Lung (tissue), 12 donors: ENCODE results near the gene TNNI2. TPM values are rescaled to one million over a fixed set of nuclear protein-coding genes. Genes with fewer than 3 reads are reported as not detected.

ENCODE experiments used
- ATAC-seq: fragments of 200-7000 bp; cut with Tn5 transposase; one replicate; pipeline ENCODE4 v1.9.1; 2020; ENCODE audit warnings: moderate number of reproducible peaks; ENCODE audit not compliant: insufficient read depth, low FRiP score
- DNase-seq, 3 donors: peaks; one replicate each; pipeline ENCODE4 v3.0.0-alpha.2; 2013 to 2017
- H3K27ac ChIP-seq, 2 donors: one replicate each; pipeline ENCODE4 v1.5.1; 2013; ENCODE audit warnings: mild to moderate bottlenecking in 2 of 2, moderate library complexity in 2 of 2, control low read depth in 1 of 2, inconsistent platforms in 1 of 2, low read depth in 1 of 2, low read length in 1 of 2
- H3K27me3 ChIP-seq, 3 donors: one replicate each; pipeline ENCODE4 v1.5.1; 2013; ENCODE audit warnings: low read length in 2 of 3; ENCODE audit not compliant: control insufficient read depth in 3 of 3, insufficient read depth in 3 of 3
- H3K36me3 ChIP-seq, 4 donors: one replicate each; pipeline ENCODE4 v1.5.1; 2013; ENCODE audit warnings: low read length in 4 of 4, mild to moderate bottlenecking in 1 of 4, moderate library complexity in 1 of 4; ENCODE audit not compliant: control insufficient read depth in 4 of 4, insufficient read depth in 4 of 4
- H3K4me1 ChIP-seq, 5 donors: one replicate each; pipeline ENCODE4 v1.5.1; 2013; ENCODE audit warnings: low read length in 5 of 5, mild to moderate bottlenecking in 2 of 5, moderate library complexity in 1 of 5; ENCODE audit not compliant: control insufficient read depth in 5 of 5, insufficient read depth in 5 of 5
- H3K4me3 ChIP-seq: one replicate; pipeline ENCODE4 v1.5.1; 2013; ENCODE audit warnings: mild to moderate bottlenecking, control low read depth, moderate library complexity
- H3K9ac ChIP-seq, 2 donors: one replicate each; pipeline ENCODE4 v1.5.1; 2013; ENCODE audit warnings: low read length in 2 of 2, control low read depth in 1 of 2; ENCODE audit not compliant: insufficient read depth in 1 of 2
- H3K9me3 ChIP-seq, 4 donors: one replicate each; pipeline ENCODE4 v1.5.1; 2013; ENCODE audit warnings: low read length in 3 of 4, mild to moderate bottlenecking in 1 of 4, moderate library complexity in 1 of 4; ENCODE audit not compliant: control insufficient read depth in 4 of 4, insufficient read depth in 3 of 4
- WGBS, 2 donors: extraction: QIAGEN DNeasy Blood & Tissue Kit; methylation state at CpG; one replicate each; pipeline ENCODE4 v1.1.7; 2013; 5-methylcytosine and 5-hydroxymethylcytosine counted together
- polyA plus RNA-seq, 2 donors: library from polyadenylated mRNA; stranded (reverse); fragments of 200-250 nt; gene quantifications; one replicate each; pipeline ENCODE4 v1.2.1, GENCODE V29; 2013
- total RNA-seq, 2 donors: library from RNA; depleted of rRNA in 1 of 2; stranded (reverse); fragments of >200 nt in 1 of 2; gene quantifications; one replicate each; pipeline ENCODE4 v1.2.1, GENCODE V29; 2014 to 2021
- TF ChIP-seq, protein P1 (sequence below): IDR thresholded peaks from 2 replicates; pipeline ENCODE4 v1.5.1; 2012; ENCODE audit warnings: mild to moderate bottlenecking; ENCODE audit errors: control extremely low read depth, extremely low read depth
- donor health status: control.
- donor health status: control.
- donor health status: Bipolar disorder and iron deficiency.
- donor health status: healthy.
- donor health status: DM: yes; HTN: yes; CAD: no.

TNNI2 gene
- total and polyA plus RNA-seq, 4 donors: 3.1 to 35.8 (median 12.2) TPM

DNA sequence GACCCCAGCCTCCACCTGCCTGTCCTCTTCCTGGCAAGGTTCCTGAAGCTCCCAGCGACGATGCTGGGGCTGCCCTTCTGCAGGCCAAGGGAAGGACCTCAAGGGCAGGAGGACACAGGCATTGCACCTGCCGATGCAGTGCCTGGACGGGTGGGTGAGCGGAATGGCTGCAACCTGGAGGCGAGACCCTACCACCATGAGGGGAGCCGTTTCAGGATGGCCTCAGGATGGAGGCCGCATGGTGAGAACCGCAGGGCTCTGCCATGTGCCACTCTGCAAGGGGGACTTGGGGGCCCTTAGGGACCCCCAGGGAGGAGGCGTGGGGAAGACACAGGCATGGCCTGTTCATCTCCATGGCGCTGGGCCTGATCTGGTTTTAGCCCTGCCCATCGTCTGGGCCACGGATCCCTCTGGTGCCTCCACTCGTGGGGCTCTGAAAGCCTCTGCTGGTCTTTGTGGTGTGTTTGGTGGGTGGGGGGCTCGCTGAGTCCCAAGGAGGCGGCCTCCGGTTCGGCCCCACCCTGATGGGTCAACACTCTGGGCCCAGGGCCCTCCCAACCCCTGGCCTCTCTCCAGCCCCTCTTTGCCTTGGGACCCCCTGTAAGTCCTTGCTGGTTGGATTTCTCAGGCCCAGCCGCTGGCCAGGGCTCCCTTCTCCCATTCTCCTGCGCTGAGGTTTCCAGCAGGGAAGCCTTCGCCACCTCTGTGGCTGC, 12.8 kb downstream of the TNNI2 start:
- Histone ChIP-seq H3K4me3 (no peak overlapping the region), H3K4me1 (no peaks in the 10 kb centered on the region), H3K27me3 (peaks cover 0 to 3% (median 0%) of the 10 kb centered on the region in 3 donors), H3K9ac (no peak overlapping the region), H3K36me3 (no peaks in the 10 kb centered on the region), H3K27ac (peak overlapping the region in 1 of 2 donors; percentile 74), H3K9me3 (no peaks in the 10 kb centered on the region)
- DNase-seq (no peak), ATAC-seq (no peak)
- TF ChIP-seq, protein P1, sequence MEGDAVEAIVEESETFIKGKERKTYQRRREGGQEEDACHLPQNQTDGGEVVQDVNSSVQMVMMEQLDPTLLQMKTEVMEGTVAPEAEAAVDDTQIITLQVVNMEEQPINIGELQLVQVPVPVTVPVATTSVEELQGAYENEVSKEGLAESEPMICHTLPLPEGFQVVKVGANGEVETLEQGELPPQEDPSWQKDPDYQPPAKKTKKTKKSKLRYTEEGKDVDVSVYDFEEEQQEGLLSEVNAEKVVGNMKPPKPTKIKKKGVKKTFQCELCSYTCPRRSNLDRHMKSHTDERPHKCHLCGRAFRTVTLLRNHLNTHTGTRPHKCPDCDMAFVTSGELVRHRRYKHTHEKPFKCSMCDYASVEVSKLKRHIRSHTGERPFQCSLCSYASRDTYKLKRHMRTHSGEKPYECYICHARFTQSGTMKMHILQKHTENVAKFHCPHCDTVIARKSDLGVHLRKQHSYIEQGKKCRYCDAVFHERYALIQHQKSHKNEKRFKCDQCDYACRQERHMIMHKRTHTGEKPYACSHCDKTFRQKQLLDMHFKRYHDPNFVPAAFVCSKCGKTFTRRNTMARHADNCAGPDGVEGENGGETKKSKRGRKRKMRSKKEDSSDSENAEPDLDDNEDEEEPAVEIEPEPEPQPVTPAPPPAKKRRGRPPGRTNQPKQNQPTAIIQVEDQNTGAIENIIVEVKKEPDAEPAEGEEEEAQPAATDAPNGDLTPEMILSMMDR: no peak
- 90 to 91% methylated on average over 21 of the region's 21 CpGs for WGBS, 2 donors

DNA sequence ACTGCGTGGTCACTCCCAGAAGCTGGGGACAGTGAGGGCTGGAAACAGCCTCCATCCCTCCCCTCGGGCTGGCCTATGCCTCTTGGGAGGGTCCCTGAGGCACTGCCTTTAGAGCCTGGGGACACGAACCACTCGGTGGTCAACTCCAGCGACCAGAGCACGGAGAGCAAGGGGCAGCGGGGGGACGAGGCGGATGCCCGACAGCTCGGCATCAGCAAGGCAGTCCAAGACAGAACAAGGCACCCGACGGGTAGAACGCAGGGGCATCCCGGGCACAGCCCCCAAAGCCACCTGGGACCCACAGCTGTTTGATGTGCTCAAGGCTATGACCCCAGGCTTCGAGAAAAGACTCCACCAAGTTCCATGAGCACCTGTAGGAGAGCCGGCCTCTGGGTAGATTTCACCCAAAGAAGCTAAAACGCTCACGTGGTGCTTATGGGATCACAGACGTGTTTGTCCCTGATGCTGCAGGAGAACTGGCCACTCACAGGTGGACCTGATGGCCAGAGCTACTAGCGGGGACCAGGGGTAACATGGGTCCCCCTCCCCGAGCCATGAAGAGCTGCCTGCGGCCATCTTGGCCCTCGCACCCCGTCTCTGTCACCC, 13.6 kb downstream of the TNNI2 start:
- no peak for ATAC-seq
- Histone ChIP-seq H3K27ac (peak overlapping the region in 1 of 2 donors; percentile 44), H3K4me1 (no peaks in the 10 kb centered on the region), H3K27me3 (peaks cover 0 to 3% (median 0%) of the 10 kb centered on the region in 3 donors), H3K9me3 (no peaks in the 10 kb centered on the region), H3K36me3 (peaks cover 0 to 1% (median 0%) of the 10 kb centered on the region in 4 donors), H3K9ac (no peak overlapping the region), H3K4me3 (no peak overlapping the region)
- DNase-seq: no peak
- TF ChIP-seq, protein P1: no peak
- 70 to 83% methylated on average over 25 of the region's 25 CpGs for WGBS, 2 donors

DNA sequence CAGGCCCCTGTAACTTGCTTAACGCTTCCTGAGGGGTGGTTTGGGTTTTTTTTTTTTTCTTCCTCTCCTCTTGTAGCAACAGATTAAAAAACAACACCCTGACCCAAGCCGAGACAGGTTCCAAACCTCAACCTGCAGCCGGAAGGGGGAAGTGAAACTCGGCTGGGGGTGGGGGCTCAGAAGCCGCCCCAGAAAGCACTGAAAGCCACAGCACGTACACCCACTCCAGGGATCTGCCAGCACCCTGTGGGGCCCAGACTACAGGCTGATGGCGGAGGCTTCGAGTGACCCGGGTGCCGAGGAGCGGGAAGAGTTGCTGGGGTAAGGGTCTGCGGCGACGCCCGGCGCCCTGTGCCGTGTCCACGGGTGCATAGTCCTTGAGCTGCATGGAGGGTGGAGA, 14.1 kb downstream of the TNNI2 start, which contains the start of gene LSP1:
LSP1 (plus strand) TSS at position 208 of the 400 bp plus-strand sequence; CDS start at position 269, 61 bp downstream.
- peak within 1 kb of the TSS; percentile 30 for H3K4me3 ChIP-seq
- no peaks in the 10 kb centered on the region for H3K4me1 ChIP-seq
- WGBS, 2 donors: 24 to 56% methylated on average over 18 of the region's 18 CpGs
- DNase-seq (no peak), ATAC-seq (peak; percentile 29)
- no peaks in the 10 kb centered on the region for H3K9me3 ChIP-seq
- H3K9ac ChIP-seq: no peak within 1 kb of the TSS
- peak within 1 kb of the TSS in 1 of 2 donors; percentile 71 for H3K27ac ChIP-seq
- TF ChIP-seq, protein P1: no peak
- H3K36me3 ChIP-seq: peaks cover 0 to 1% (median 0%) of the 10 kb centered on the region in 4 donors
- H3K27me3 ChIP-seq: peaks cover 0 to 3% (median 0%) of the 10 kb centered on the region in 3 donors
